Purkinje cell (primary cell): Measurements from ENCODE around the gene IFNA10. TPM values are rescaled to one million over a fixed set of nuclear protein-coding genes. Genes with fewer than 3 reads are reported as not detected.

Source experiments
- polyA plus RNA-seq: library from polyadenylated mRNA; unstranded; fragments of >200 nt; fragmentation: Nextera tagmentation; gene quantifications from 2 replicates; pipeline ENCODE4 v1.2.1, GENCODE V29; 2014

IFNA10 gene
- polyA plus RNA-seq, result not detected in 2 replicates

DNA sequence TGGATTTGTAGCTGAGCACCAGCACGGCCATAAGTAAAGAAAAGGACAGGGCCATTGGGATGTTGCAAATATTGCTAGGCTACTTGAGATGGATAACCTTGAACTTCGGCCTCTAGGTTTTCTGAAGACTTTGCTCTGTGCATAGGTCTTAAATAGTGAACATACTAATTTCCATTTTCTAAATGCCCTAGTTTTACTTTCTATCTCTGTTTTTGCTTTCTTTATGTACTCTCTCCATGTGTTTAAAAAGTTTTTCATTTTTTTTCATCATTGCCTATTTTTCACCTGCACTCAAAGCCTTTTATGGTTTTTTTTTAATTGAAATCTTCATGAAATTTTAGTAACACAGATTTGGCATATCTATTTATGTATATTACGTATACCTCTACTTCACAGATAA, at the start of gene IFNA10:
TSS of gene IFNA10 (minus strand) at position 101 of the 400 bp plus-strand sequence. CDS start at position 55, 46 bp downstream.

DNA sequence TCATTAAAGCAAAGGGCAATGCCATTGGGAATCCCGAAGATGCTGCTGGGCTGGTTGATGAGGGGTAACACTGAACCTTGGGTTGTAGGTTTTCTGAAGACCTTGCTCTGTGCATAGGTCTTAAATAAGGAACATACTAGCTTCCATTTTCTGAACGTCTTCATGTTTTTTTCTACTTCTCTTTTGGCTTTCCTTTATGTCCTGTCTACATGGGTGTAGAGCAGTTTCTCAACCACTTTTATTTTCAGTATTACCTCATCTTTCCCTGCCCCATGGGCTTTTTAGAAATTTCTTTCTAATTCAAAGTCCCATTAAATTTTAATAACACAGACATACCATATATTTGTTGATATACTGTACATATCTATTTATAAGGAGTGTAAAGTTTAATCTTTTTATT, 33.0 kb upstream of the IFNA10 start, which contains the start of gene IFNA14:
TSS of gene IFNA14 (minus strand) at position 95 of the 400 bp plus-strand sequence. CDS start at position 25, 70 bp downstream.

DNA sequence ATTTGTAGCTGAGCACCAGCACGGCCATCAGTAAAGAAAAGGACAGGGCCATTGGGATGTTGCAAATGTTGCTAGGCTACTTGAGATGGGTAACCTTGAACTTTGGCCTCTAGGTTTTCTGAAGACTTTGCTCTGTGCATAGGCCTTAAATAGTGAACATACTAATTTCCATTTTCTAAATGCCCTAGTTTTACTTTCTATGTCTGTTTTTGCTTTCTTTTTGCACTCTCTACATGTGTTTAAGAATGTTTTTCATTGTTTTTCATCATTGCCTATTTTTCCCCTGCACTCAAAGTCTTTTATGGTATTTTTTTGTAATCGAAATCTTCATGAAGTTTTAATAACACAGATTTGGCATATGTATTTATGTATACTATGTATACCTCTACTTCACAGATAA, 21.2 kb upstream of the IFNA10 start, which contains the start of gene IFNA17:
TSS of gene IFNA17 (minus strand) at position 101 of the 400 bp plus-strand sequence. CDS start at position 52, 49 bp downstream.

DNA sequence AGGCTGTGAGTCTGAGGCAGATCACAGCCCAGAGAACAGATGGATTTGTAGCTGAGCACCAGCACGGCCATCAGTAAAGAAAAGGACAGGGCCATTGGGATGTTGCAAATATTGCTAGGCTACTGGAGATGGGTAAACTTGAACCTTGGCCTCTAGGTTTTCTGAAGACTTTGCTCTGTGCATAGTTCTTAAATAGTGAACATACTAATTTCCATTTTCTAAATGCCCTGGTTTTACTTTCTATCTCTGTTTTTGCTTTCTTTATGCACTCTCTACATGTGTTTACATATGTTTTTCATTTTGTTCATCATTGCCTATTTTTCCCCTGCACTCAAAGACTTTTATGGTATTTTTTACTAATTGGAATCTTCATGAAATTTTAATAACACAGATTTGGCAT, 10.3 kb upstream of the IFNA10 start, which contains the start of gene IFNA16:
TSS of gene IFNA16 (minus strand) at position 101 of the 400 bp plus-strand sequence. CDS start at position 95, 6 bp downstream.

DNA sequence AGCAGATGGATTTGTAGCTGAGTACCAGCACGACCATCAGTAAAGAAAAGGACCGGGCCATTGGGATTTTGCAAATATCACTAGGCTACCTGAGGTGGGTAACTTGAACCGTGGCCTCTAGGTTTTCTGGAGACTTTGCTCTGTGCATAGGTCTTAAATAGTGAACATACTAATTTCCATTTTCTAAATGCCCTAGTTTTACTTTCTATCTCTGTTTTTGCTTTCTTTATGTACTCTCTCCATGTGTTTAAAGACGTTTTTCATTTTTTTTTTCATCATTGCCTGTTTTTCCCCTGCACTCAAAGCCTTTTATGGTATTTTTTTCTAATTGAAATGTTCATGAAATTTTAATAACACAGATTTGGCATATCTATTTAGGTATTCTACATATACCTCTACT, 4.8 kb downstream of the IFNA10 start, which contains the start of gene IFNA7:
TSS of gene IFNA7 (minus strand) at position 101 of the 400 bp plus-strand sequence. CDS start at position 61, 40 bp downstream.

DNA sequence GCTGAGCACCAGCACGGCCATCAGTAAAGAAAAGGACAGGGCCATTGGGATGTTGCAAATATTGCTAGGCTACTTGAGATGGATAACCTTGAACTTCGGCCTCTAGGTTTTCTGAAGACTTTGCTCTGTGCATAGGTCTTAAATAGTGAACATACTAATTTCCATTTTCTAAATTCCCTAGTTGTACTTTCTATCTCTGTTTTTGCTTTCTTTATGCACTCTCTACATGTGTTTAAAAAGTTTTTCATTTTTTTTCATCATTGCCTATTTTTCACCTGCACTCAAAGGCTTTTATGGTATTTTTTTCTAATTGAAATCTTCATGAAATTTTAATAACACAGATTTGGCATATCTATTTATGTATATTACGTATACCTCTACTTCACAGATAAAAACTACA, 19.5 kb downstream of the IFNA10 start, which contains the start of gene IFNA4:
TSS of gene IFNA4 (minus strand) at position 101 of the 400 bp plus-strand sequence. CDS start at position 45, 56 bp downstream.

DNA sequence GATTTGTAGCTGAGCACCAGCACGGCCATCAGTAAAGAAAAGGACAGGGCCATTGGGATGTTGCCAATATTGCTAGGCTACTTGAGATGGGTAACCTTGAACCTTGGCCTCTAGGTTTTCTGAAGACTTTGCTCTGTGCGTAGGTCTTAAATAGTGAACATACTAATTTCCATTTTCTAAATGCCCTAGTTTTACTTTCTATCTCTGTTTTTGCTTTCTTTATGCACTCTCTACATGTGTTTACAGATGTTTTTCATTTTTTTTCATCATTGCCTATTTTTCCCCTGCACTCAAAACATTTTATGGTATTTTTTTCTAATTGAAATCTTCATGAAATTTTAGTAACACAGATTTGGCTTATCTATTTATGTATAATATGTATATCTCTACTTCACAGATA, 40.4 kb downstream of the IFNA10 start, which contains the start of gene IFNA21:
TSS of gene IFNA21 (minus strand) at position 101 of the 400 bp plus-strand sequence. CDS start at position 53, 48 bp downstream.

Other genes starting within 250 kb of the IFNA10 start
- gene HACD4, start 175.5 kb downstream of the IFNA10 start, polyA plus RNA-seq, result 0.16 and 0.38 TPM in 2 replicates
- not detected in 2 replicates for gene IFNB1, start 129.2 kb downstream of the IFNA10 start, polyA plus RNA-seq
- 0.54 TPM in 1 of 2 replicates, not detected in the other for gene IFNW1, start 65.3 kb downstream of the IFNA10 start, polyA plus RNA-seq
- gene IFNA21, start 40.5 kb downstream of the IFNA10 start, polyA plus RNA-seq, result not detected in 2 replicates
- gene IFNA4, start 19.6 kb downstream of the IFNA10 start, polyA plus RNA-seq, result not detected in 2 replicates
- not detected in 2 replicates for gene IFNA7, start 4.9 kb downstream of the IFNA10 start, polyA plus RNA-seq
- gene IFNA16, start 10.2 kb upstream of the IFNA10 start, polyA plus RNA-seq, result not detected in 2 replicates
- not detected in 2 replicates for gene IFNA17, start 21.1 kb upstream of the IFNA10 start, polyA plus RNA-seq
- not detected in 2 replicates for gene IFNA14, start 32.9 kb upstream of the IFNA10 start, polyA plus RNA-seq
- not detected in 2 replicates for gene IFNA5, start 98.2 kb upstream of the IFNA10 start, polyA plus RNA-seq
- 14.5 and 18.2 TPM in 2 replicates for gene KLHL9, start 128.3 kb upstream of the IFNA10 start, polyA plus RNA-seq
- not detected in 2 replicates for gene IFNA6, start 143.7 kb upstream of the IFNA10 start, polyA plus RNA-seq
- not detected in 2 replicates for gene IFNA13, start 160.9 kb upstream of the IFNA10 start, polyA plus RNA-seq
- gene IFNA2, start 178.3 kb upstream of the IFNA10 start, polyA plus RNA-seq, result 0.22 TPM in 1 of 2 replicates, not detected in the other
- not detected in 2 replicates for gene IFNA8, start 202.0 kb upstream of the IFNA10 start, polyA plus RNA-seq
- gene IFNA1, start 233.3 kb upstream of the IFNA10 start, polyA plus RNA-seq, result not detected in 2 replicates